RWPE2 (cell line): ENCODE data around the gene CXorf65.

Experiments
- ATAC-seq: fragments of 200-7000 bp; cut with Tn5 transposase; 3 replicates; pipeline ENCODE4 v1.9.1; 2021; ENCODE audit warnings: low read depth
- DNase-seq: peaks from one replicate; pipeline ENCODE4 v3.0.0-alpha.2; 2020; ENCODE audit warnings: low spot score
- H3K27ac ChIP-seq: fragments of 450-650 bp; 2 replicates; pipeline ENCODE4 v1.5.1; 2017; ENCODE audit warnings: mild to moderate bottlenecking; ENCODE audit not compliant: poor library complexity, severe bottlenecking
- H3K27me3 ChIP-seq: fragments of 250-450 bp; sonication (Bioruptor Pico); 2 replicates; pipeline ENCODE4 v1.5.1; 2021; ENCODE audit warnings: mild to moderate bottlenecking, moderate library complexity; ENCODE audit not compliant: insufficient read depth, poor library complexity, severe bottlenecking
- H3K36me3 ChIP-seq: fragments of 250-450 bp; sonication (Bioruptor Pico); 2 replicates; pipeline ENCODE4 v1.5.1; 2020; ENCODE audit warnings: low read depth, mild to moderate bottlenecking, moderate library complexity
- H3K4me1 ChIP-seq: fragments of 250-450 bp; sonication (Bioruptor Pico); 2 replicates; pipeline ENCODE4 v1.5.1; 2021; ENCODE audit warnings: mild to moderate bottlenecking, moderate library complexity; ENCODE audit not compliant: insufficient read depth, poor library complexity, severe bottlenecking
- H3K4me3 ChIP-seq: fragments of 250-450 bp; sonication (Bioruptor Pico); 2 replicates; pipeline ENCODE4 v1.5.1; 2021; ENCODE audit warnings: mild to moderate bottlenecking, moderate library complexity; ENCODE audit not compliant: severe bottlenecking
- H3K9me3 ChIP-seq: fragments of 250-450 bp; sonication (Bioruptor Pico); 2 replicates; pipeline ENCODE4 v1.5.1; 2021; ENCODE audit warnings: mild to moderate bottlenecking, moderate library complexity; ENCODE audit not compliant: severe bottlenecking
- CTCF ChIP-seq: fragments of 450-650 bp; IDR thresholded peaks from one replicate; pipeline ENCODE4 v1.5.1; 2017; ENCODE audit warnings: mild to moderate bottlenecking, moderate library complexity; ENCODE audit not compliant: poor library complexity, severe bottlenecking

CXorf65 gene

GRCh38 chrX:71057848-71058530 is 48.6 kb downstream of the CXorf65 start:
- H3K9me3 ChIP-seq = no peaks in the 10 kb centered on the region
- TF ChIP-seq CTCF = no peak
- no peaks in the 10 kb centered on the region for H3K27me3 ChIP-seq
- no peaks in the 10 kb centered on the region for H3K4me1 ChIP-seq
- peaks cover 27% of the 10 kb centered on the region for H3K36me3 ChIP-seq
- ATAC-seq (no peak), DNase-seq (no peak)
- no peak overlapping the region for H3K27ac ChIP-seq
- H3K4me3 ChIP-seq = no peak overlapping the region

GRCh38 chrX:71056867-71057266 is 49.7 kb downstream of the CXorf65 start:
- H3K9me3 ChIP-seq = no peaks in the 10 kb centered on the region
- no peak for ATAC-seq
- H3K27ac ChIP-seq = no peak overlapping the region

More at GRCh38 chrX:71056867-71057266, 49.7 kb downstream of the CXorf65 start:
- Histone ChIP-seq H3K27me3 (no peaks in the 10 kb centered on the region), H3K36me3 (peaks cover 21% of the 10 kb centered on the region), H3K4me1 (no peaks in the 10 kb centered on the region), H3K4me3 (no peak overlapping the region)
- TF ChIP-seq CTCF = no peak
- DNase-seq = no peak
